Stimulated activated CD4-positive, alpha-beta T cell treated with anti-CD3 and anti-CD28 coated beads, Interleukin-1b, Interleukin-23, amount 100 ng/mL, for 48 hours (primary cell): Measurements from ENCODE around the gene MDH1B.

ENCODE experiments used
- DNase-seq: peaks from one replicate; pipeline ENCODE4 v3.0.0-alpha.2; 2020

MDH1B gene

DNA sequence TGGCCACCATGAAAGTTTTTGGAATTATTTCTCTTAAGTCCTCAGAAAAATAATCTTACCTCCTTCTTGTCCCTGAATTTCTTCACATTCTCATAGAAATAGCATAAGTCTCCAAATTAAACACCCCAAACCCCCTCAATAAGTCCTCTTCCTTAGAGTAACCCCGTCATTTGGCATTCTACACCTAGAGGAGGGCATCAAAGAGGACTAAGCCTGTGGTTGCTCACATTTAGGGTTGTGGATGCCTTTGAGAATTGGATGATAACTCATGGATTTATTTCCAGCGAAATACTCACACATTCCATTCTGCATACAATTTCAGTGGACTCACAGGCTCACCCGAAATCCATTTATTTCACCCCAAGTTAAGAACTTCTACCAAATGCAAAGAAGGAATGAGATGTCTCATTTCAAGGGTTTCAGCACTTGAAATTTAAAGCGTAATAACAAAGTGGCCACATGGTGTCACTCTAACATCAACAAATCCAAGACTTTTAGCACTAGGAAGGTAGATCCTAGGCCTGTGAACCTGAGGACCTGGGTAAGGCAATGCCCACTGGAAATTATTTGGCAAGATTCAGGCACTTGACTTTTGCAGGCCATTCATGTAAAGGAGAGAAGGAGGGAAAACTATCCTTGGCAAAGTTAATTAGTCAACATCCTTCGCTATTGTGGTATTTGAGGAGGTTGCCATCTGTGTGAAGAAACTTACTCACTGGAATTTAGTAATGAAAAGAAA lies 71.6 kb downstream of the MDH1B start:
- DNase-seq: no peak

DNA sequence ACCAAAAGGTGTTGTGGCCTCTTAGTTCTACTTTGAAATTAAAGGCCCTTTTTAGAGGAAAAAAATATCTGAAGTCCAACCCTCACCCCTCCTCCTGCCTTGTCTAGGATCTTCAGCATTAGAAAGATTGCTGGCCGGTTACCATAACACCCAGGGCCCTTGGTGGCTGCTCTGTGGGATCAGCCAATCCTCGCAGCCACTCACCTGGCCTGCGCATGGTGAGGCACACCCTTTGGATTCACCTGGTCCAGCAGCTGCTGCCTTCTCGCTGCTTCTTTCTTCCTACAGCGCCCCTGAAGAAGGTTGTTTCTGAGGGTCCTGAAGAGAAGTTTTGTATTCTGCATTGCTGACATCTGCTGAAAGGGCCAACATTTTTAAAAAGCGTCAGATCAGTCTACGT lies 72.2 kb downstream of the MDH1B start:
- DNase-seq: no peak

DNA sequence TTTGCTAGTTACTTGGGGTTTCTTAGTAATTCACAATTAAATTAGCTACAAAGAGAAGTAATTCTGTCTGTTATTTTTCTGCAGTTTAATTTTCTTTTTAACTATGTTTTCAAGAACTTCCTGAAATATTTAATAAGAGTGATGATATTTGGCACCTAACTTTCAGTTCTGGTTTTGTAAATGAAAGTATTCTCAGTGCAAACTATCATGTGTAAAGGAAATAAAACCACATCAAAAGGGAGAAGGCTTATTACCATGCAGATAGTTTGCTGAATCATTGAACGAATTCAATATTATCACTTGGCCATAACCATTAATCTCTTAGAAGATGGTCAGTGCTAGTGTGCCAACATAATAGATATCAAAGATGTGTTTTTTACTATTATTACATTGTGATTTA lies 76.1 kb downstream of the MDH1B start:
- no peak for DNase-seq

DNA sequence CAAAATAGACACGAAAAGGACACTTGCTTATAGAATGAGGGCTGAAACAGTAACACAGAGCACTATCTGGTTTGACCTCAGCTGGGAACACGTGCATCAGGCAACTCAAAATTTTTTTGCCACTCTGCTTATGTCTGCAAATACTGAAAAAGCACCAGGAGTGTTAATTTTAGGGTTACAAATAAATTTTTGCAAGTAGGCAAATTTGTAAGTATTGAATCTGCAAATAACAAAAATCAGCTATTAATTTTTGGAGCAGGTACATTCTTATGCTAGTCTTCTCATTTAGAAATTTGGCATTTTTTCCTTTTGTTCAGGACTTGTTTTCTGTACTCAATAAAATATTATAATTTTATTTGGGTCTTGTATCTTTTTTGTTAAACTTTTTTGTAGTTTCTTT lies 76.7 kb downstream of the MDH1B start:
- no peak for DNase-seq
